ENCODE measurements around the gene ARHGDIA. TPM values are rescaled to one million over a fixed set of nuclear protein-coding genes. Genes with fewer than 3 reads are reported as not detected.

The ARHGDIA gene
- total RNA-seq, 1 experiment from 2014 or later = 201 TPM

GRCh38 chr17:81860756-81861568 lies 10.2 kb downstream of the ARHGDIA start:
- Histone ChIP-seq H3K36me3 (ENCODE audit: low read depth, low read length) (peaks cover 15% of the 10 kb centered on the region), H3K9me3 (ENCODE audit: low read length) (no peaks in the 10 kb centered on the region), H3K9me2 (replicated peaks; ENCODE audit: low read length) (no peaks in the 10 kb centered on the region), H3K27me3 (ENCODE audit: low read length) (no peaks in the 10 kb centered on the region), H3K4me2 (ENCODE audit: low read length) (peak overlapping the region; percentile 94), H3K79me2 (ENCODE audit: low read length) (peaks cover 83% of the 10 kb centered on the region), H2AFZ (ENCODE audit: low read length) (peak overlapping the region; percentile 29), H3F3A (ENCODE audit: low read length, unreplicated experiment) (no peaks in the 10 kb centered on the region), H3K9ac (ENCODE audit: low read length) (peak overlapping the region; percentile 93), H3K27ac (ENCODE audit: low read length) (peak overlapping the region; percentile 73), H3K4me3 (ENCODE audit: low read length) (peak overlapping the region; percentile 93), H3K4me1 (ENCODE audit: insufficient read depth, low read length) (peaks cover 37% of the 10 kb centered on the region), H4K20me1 (ENCODE audit: low read length) (peaks cover 27% of the 10 kb centered on the region)
- BruUV-seq (replicated peaks) = TSS peak; percentile 67
- ChIA-PET CTCF (interaction anchor here (0.5 to 0.7 kb wide), 2 partner anchors 45 to 197 kb away, joined by 3 to 4 read pairs; no protein-coding TSS in a partner anchor), POLR2A (ENCODE audit: unreplicated experiment) (interaction anchor here (0.5 to 0.6 kb wide), 2 partner anchors 29 to 721 kb away, joined by 4 to 9 read pairs; no protein-coding TSS in a partner anchor)
- intact Hi-C loops (cut with micrococcal nuclease) = loop anchor here (1.0 kb wide), 1 partner anchor 128 kb away; no protein-coding TSS in a partner anchor
- DNase-seq = peak; percentile 100
- no peak for TF ChIP-seq EZH2phosphoT487 (IDR thresholded peaks at IDR 0.05; ENCODE audit: borderline replicate concordance, low read length)
- no peak for TF ChIP-seq CTCF (conservative IDR thresholded peaks at IDR 0.05; ENCODE audit: low read depth, low read length)
- TF ChIP-seq EZH2 (IDR thresholded peaks at IDR 0.05; ENCODE audit: low read length, unreplicated experiment) = no peak
- ATAC-seq = peak; percentile 80

- POLR2A ChIA-PET (ENCODE audit: unreplicated experiment) = interaction anchor here (0.6 kb wide), 1 partner anchor 28 kb away, joined by 4 read pairs; no protein-coding TSS in a partner anchor
- CTCF ChIA-PET = interaction anchor here (0.7 kb wide), 1 partner anchor 198 kb away, joined by 3 read pairs; no protein-coding TSS in a partner anchor
- Histone ChIP-seq H3K4me2 (ENCODE audit: low read length) (peak within 1 kb of the TSS; percentile 95), H4K20me1 (ENCODE audit: low read length) (peaks cover 35% of the 10 kb centered on the region), H3K27ac (ENCODE audit: low read length) (peak within 1 kb of the TSS; percentile 73), H3K9me2 (replicated peaks; ENCODE audit: low read length) (no peaks in the 10 kb centered on the region), H3K79me2 (ENCODE audit: low read length) (peaks cover 89% of the 10 kb centered on the region), H3K4me3 (ENCODE audit: low read length) (peak within 1 kb of the TSS; percentile 93), H2AFZ (ENCODE audit: low read length) (peak within 1 kb of the TSS; percentile 29), H3K27me3 (ENCODE audit: low read length) (no peaks in the 10 kb centered on the region), H3K9me3 (ENCODE audit: low read length) (no peaks in the 10 kb centered on the region), H3F3A (ENCODE audit: low read length, unreplicated experiment) (no peaks in the 10 kb centered on the region), H3K4me1 (ENCODE audit: insufficient read depth, low read length) (peaks cover 36% of the 10 kb centered on the region), H3K36me3 (ENCODE audit: low read depth, low read length) (peaks cover 18% of the 10 kb centered on the region), H3K9ac (ENCODE audit: low read length) (peak within 1 kb of the TSS; percentile 98)
- DNase-seq (no peak), ATAC-seq (peak; percentile 83)
- BruUV-seq (replicated peaks) = no TSS peak
- intact Hi-C loops (cut with micrococcal nuclease) = loop anchor here (1.0 kb wide), 1 partner anchor 127 kb away; no protein-coding TSS in a partner anchor
- TF ChIP-seq EZH2phosphoT487 (IDR thresholded peaks at IDR 0.05; ENCODE audit: borderline replicate concordance, low read length) = no peak
These were observed 11.0 kb downstream of the ARHGDIA start, which contains the start of gene P4HB for GRCh38 chr17:81859906-81860755. Gene P4HB (minus strand): TSS chr17:81860535. CDS start chr17:81860471, 64 bp downstream.

All from PC-3 (cell line).